ENCODE results near the gene SLC1A4.
"Not testable (repeated sequence)": the region's sequence is repeated elsewhere in the genome, so short reads cannot be mapped to it uniquely, and the experiment has no call there.

The SLC1A4 gene

GRCh38 chr2:64966017-64966416, 23.2 kb upstream of the SLC1A4 start:
- DNase-seq, result no peak

- DNase-seq, result no peak
These were observed 22.4 kb upstream of the SLC1A4 start for GRCh38 chr2:64966839-64967238.

- DNase-seq, result no peak
These were observed 21.6 kb upstream of the SLC1A4 start for GRCh38 chr2:64967601-64968000.

- not testable (repeated sequence) for DNase-seq
These were observed 20.1 kb upstream of the SLC1A4 start for GRCh38 chr2:64969086-64969485.

- DNase-seq, result no peak
These were observed 18.7 kb upstream of the SLC1A4 start for GRCh38 chr2:64970495-64970894.

- no peak for DNase-seq
These were observed 16.8 kb upstream of the SLC1A4 start for GRCh38 chr2:64972426-64972825.

GRCh38 chr2:64972876-64973275, 16.3 kb upstream of the SLC1A4 start:
- DNase-seq, result no peak

GRCh38 chr2:64975232-64975821, 13.9 kb upstream of the SLC1A4 start:
- DNase-seq, result no peak

GRCh38 chr2:64976276-64976675, 12.9 kb upstream of the SLC1A4 start:
- no peak for DNase-seq

- no peak for DNase-seq
These were observed 10.5 kb upstream of the SLC1A4 start for GRCh38 chr2:64978514-64979268.

GRCh38 chr2:64979744-64980143, 9.5 kb upstream of the SLC1A4 start:
- no peak for DNase-seq

GRCh38 chr2:64980183-64980582, 9.0 kb upstream of the SLC1A4 start:
- no peak for DNase-seq

- no peak for DNase-seq
These were observed 6.8 kb upstream of the SLC1A4 start for GRCh38 chr2:64982311-64982857.

GRCh38 chr2:64982932-64983331, 6.3 kb upstream of the SLC1A4 start:
- no peak for DNase-seq

GRCh38 chr2:64985447-64985846, 3.8 kb upstream of the SLC1A4 start:
- DNase-seq, result no peak

- peak; percentile 20 for DNase-seq
These were observed 1.9 kb upstream of the SLC1A4 start for GRCh38 chr2:64987001-64987955.

- no peak for DNase-seq
These were observed 1.2 kb upstream of the SLC1A4 start for GRCh38 chr2:64987956-64988419.

GRCh38 chr2:64988420-64989125, 626 bp upstream of the SLC1A4 start:
- DNase-seq, result peak; percentile 94

GRCh38 chr2:64989982-64990614, 899 bp downstream of the SLC1A4 start:
- DNase-seq, result peak; percentile 41

GRCh38 chr2:64990876-64991275, 1.7 kb downstream of the SLC1A4 start:
- no peak for DNase-seq

- DNase-seq, result no peak
These were observed 3.0 kb downstream of the SLC1A4 start for GRCh38 chr2:64992218-64992617.

GRCh38 chr2:64992990-64993389, 3.8 kb downstream of the SLC1A4 start:
- DNase-seq, result no peak
